ENCODE measurements around the gene PLIN1. TPM values are rescaled to one million over a fixed set of nuclear protein-coding genes. Genes with fewer than 3 reads are reported as not detected.
A peak's percentile ranks its signal among the peaks of the same experiment; 100 is the strongest.

The PLIN1 gene
- total RNA-seq, 1 donor from 2014 or later: 0.14 TPM

- H3K4me1 Mint-ChIP-seq (ENCODE audit: low read depth, unreplicated experiment): peaks cover 11% of the 10 kb centered on the region
- no peak overlapping the region for H3K4me3 Mint-ChIP-seq (ENCODE audit: unreplicated experiment)
- no peak for FAIRE-seq
These were observed 12.1 kb downstream of the PLIN1 start for GRCh38 chr15:89666858-89667705.

GRCh38 chr15:89666184-89666857, 12.8 kb downstream of the PLIN1 start:
- no peaks in the 10 kb centered on the region for H3K79me2 ChIP-seq (ENCODE audit: insufficient read depth, low read length)
- no peaks in the 10 kb centered on the region for H3K9me3 ChIP-seq (ENCODE audit: insufficient read depth, low read depth, low read length)
- H3K4me3 ChIP-seq (ENCODE audit: insufficient read depth, low read depth, low read length): no peak overlapping the region
- Mint-ChIP-seq H3K4me1 (ENCODE audit: low read depth, unreplicated experiment) (peaks cover 6% of the 10 kb centered on the region), H3K36me3 (ENCODE audit: low read depth, unreplicated experiment) (peaks cover 1% of the 10 kb centered on the region), H3K4me3 (ENCODE audit: unreplicated experiment) (no peak overlapping the region), H3K27ac (ENCODE audit: unreplicated experiment) (no peak overlapping the region), H3K27me3 (ENCODE audit: low read depth, unreplicated experiment) (peaks cover 12% of the 10 kb centered on the region), H3K9me3 (ENCODE audit: unreplicated experiment) (peaks cover 3% of the 10 kb centered on the region)
- peaks cover 3% of the 10 kb centered on the region for H3K27me3 ChIP-seq (ENCODE audit: insufficient read depth, low read length)
- FAIRE-seq (no peak), DNase-seq (ENCODE audit: low read depth) (no peak)
- H3K4me1 ChIP-seq (ENCODE audit: insufficient read depth, low read length): peaks cover 19% of the 10 kb centered on the region
- no peak overlapping the region for H3K27ac ChIP-seq (ENCODE audit: low read depth, low read length)
- no peaks in the 10 kb centered on the region for H4K20me1 ChIP-seq (ENCODE audit: insufficient read depth, low read length)
- no peak for TF ChIP-seq EZH2 (IDR thresholded peaks at IDR 0.05; ENCODE audit: insufficient read depth, low read length)
- TF ChIP-seq, protein P1, sequence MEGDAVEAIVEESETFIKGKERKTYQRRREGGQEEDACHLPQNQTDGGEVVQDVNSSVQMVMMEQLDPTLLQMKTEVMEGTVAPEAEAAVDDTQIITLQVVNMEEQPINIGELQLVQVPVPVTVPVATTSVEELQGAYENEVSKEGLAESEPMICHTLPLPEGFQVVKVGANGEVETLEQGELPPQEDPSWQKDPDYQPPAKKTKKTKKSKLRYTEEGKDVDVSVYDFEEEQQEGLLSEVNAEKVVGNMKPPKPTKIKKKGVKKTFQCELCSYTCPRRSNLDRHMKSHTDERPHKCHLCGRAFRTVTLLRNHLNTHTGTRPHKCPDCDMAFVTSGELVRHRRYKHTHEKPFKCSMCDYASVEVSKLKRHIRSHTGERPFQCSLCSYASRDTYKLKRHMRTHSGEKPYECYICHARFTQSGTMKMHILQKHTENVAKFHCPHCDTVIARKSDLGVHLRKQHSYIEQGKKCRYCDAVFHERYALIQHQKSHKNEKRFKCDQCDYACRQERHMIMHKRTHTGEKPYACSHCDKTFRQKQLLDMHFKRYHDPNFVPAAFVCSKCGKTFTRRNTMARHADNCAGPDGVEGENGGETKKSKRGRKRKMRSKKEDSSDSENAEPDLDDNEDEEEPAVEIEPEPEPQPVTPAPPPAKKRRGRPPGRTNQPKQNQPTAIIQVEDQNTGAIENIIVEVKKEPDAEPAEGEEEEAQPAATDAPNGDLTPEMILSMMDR (IDR thresholded peaks at IDR 0.05; ENCODE audit: insufficient read depth, low read depth, low read length): no peak
- H2AFZ ChIP-seq (ENCODE audit: low read depth, low read length): peak overlapping the region; percentile 78
- H3K9ac ChIP-seq (ENCODE audit: low read length): no peak overlapping the region
- H3K36me3 ChIP-seq (ENCODE audit: insufficient read depth, low read length): no peaks in the 10 kb centered on the region
- peak overlapping the region; percentile 84 for H3K4me2 ChIP-seq (ENCODE audit: low read length)

More at GRCh38 chr15:89666858-89667705, 12.1 kb downstream of the PLIN1 start:
- no peak overlapping the region for H2AFZ ChIP-seq (ENCODE audit: low read depth, low read length)
- H3K9me3 ChIP-seq (ENCODE audit: insufficient read depth, low read depth, low read length): no peaks in the 10 kb centered on the region
- Mint-ChIP-seq H3K9me3 (ENCODE audit: unreplicated experiment) (peaks cover 4% of the 10 kb centered on the region), H3K27me3 (ENCODE audit: low read depth, unreplicated experiment) (peaks cover 14% of the 10 kb centered on the region), H3K27ac (ENCODE audit: unreplicated experiment) (no peak overlapping the region), H3K36me3 (ENCODE audit: low read depth, unreplicated experiment) (peaks cover 1% of the 10 kb centered on the region)
- H3K4me2 ChIP-seq (ENCODE audit: low read length): no peak overlapping the region
- no peaks in the 10 kb centered on the region for H4K20me1 ChIP-seq (ENCODE audit: insufficient read depth, low read length)
- no peak for DNase-seq (ENCODE audit: low read depth)
- H3K9ac ChIP-seq (ENCODE audit: low read length): no peak overlapping the region
- H3K27ac ChIP-seq (ENCODE audit: low read depth, low read length): no peak overlapping the region
- H3K79me2 ChIP-seq (ENCODE audit: insufficient read depth, low read length): no peaks in the 10 kb centered on the region
- TF ChIP-seq, protein P1 (IDR thresholded peaks at IDR 0.05; ENCODE audit: insufficient read depth, low read depth, low read length): no peak
- no peak for TF ChIP-seq EZH2 (IDR thresholded peaks at IDR 0.05; ENCODE audit: insufficient read depth, low read length)
- H3K27me3 ChIP-seq (ENCODE audit: insufficient read depth, low read length): peaks cover 3% of the 10 kb centered on the region
- H3K36me3 ChIP-seq (ENCODE audit: insufficient read depth, low read length): no peaks in the 10 kb centered on the region
- H3K4me1 ChIP-seq (ENCODE audit: insufficient read depth, low read length): peaks cover 19% of the 10 kb centered on the region
- H3K4me3 ChIP-seq (ENCODE audit: insufficient read depth, low read depth, low read length): no peak overlapping the region
